Esophagus squamous epithelium (tissue), 4 donors: ENCODE results near the gene B3GAT2.

ENCODE experiments used
- CTCF ChIP-seq, 6 experiments: fragments of 450-650 bp in 4 of 6; fragments of 200-600 bp in 2 of 6; sonication (generic) in 2 of 6; IDR thresholded peaks; one replicate each; pipeline ENCODE4 v1.5.1; 2016 to 2019; ENCODE audit warnings: antibody characterized with exemption in 6 of 6, mild to moderate bottlenecking in 4 of 6, moderate library complexity in 4 of 6
- POLR2A ChIP-seq, 4 donors: fragments of 450-650 bp; IDR thresholded peaks; one replicate each; pipeline ENCODE4 v1.6.1; 2017; ENCODE audit warnings: antibody characterized with exemption in 4 of 4, mild to moderate bottlenecking in 4 of 4, moderate library complexity in 3 of 4

GRCh38 chr6:70884074-70884983, 72.5 kb downstream of the B3GAT2 start:
- TF ChIP-seq CTCF (IDR thresholded peaks at IDR 0.05), result peak; percentile 82 to 91 (median 88)
- no peak for TF ChIP-seq POLR2A (IDR thresholded peaks at IDR 0.05)
